Medulla oblongata (tissue), 1 donor: ENCODE data around the gene F2R.
"Not testable (repeated sequence)": the region's sequence is repeated elsewhere in the genome, so short reads cannot be mapped to it uniquely, and the experiment has no call there.

ENCODE experiments used
- DNase-seq: peaks from one replicate; pipeline ENCODE4 v3.0.0-alpha.2; 2015; ENCODE audit errors: extremely low spot score

F2R gene

GRCh38 chr5:76715736-76716455, at the start of gene F2R:
TSS of gene F2R (plus strand) at chr5:76716126. CDS start at chr5:76716308, 182 bp downstream.
- no peak for DNase-seq

- no peak for DNase-seq
Measured at GRCh38 chr5:76667495-76667894, 48.4 kb upstream of the F2R start.

DNA sequence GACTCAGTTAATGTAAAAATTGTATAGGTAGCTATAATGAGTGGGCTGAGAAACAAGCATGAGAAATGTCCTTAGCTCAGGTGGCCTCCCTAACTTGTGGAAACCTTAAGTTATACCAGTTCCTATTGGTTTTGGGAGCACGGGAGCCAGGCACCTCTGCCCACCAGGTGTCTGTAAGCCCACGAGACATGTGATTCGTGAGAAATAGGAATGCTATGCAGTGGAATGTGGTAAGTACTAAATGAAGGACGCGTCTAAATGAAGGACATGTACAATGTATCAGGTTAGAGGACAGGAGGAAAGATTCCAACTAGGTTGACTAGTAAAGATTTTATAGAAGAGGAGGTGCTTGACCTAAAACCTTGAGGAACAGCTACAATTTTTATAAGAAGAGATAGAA, 46.7 kb upstream of the F2R start:
- no peak for DNase-seq

DNA sequence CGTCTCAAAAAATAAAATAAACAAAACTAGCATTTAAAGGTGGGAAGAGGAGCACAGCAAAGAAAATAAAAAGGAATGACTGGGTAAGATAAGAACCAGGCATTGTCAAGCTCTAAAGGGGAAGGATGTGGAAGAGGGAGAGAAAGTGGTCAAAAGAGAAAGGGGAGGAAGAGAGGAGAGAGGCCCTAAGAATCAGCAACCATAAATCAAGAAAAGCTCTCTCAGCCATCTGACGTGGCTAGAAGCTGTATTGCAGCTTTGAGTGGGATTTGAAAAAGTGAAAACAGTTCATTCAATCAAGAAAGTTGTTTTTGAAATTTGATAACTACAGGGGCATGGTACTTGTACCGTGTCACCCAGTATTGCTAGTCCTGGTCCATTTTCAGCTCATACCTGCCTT, 45.4 kb upstream of the F2R start:
- DNase-seq = no peak

GRCh38 chr5:76672242-76672641, 43.7 kb upstream of the F2R start:
- no peak for DNase-seq

DNA sequence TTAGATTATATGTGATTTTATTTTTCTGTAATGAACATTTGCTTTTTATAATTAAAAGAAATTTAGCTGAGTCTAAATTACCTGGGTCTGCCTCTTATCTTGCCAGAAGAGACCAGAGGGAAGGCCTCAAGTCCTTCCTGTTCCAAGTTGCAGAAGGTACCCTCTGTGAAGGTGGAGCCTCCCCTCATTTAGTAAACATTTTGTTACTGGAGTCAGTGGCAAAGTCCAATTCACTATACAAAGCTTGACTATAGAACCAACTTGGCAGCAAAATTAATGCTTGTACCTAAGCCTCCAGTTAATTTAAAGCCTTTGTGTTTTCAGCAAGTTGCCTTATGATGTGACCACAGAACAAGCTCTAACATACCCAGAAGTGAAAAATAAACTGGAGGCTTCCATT, 42.8 kb upstream of the F2R start:
- DNase-seq = no peak

DNA sequence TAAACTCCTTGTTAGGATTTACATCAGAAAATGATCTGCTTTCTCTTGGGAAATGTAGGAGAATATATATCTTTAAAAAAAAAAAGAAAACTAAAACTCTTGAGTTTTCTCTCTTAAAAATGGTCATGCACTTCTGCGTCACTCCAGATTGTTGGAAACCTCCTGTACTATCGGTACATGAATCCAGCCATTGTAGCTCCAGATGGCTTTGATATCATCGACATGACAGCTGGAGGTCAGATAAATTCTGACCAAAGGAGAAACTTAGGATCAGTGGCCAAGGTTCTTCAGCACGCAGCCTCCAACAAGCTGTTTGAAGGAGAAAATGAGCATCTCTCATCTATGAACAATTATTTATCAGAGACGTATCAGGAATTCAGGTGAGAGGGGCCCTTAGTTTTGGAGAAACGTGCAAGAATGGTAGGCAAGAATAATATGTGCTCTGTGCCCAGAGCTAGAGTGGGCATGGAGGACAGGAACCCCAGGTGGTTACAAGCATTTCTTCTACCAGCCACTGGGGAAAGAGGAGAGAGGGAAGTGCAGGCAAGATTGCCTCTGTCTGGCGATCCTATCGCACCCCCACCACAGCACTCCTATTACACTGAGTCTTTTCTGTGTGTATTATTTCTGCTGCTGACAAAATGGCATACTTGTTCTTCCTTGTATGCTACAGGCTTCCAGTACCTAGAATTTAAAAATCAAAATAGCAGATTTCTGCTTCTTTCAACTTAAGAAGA, 41.4 kb upstream of the F2R start:
- no peak for DNase-seq

DNA sequence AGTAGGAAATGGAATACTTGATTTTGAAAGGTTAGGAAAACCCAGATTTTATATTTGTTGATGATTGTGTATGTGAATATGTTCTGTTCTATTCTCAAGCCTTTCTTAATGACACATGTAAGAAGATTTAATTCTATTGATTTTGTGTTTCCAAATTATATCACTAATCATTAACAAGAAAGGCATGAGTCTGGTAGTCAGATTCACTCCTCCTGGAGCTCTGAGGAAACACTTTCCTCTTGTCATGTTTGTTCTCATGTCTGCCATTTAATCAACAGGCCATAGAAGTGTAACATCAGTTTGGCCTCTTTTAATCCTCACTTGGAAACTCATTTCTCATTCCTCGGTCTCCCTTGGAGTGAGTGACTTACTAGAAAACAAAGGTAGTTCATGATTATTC, 40.6 kb upstream of the F2R start:
- DNase-seq = no peak

DNA sequence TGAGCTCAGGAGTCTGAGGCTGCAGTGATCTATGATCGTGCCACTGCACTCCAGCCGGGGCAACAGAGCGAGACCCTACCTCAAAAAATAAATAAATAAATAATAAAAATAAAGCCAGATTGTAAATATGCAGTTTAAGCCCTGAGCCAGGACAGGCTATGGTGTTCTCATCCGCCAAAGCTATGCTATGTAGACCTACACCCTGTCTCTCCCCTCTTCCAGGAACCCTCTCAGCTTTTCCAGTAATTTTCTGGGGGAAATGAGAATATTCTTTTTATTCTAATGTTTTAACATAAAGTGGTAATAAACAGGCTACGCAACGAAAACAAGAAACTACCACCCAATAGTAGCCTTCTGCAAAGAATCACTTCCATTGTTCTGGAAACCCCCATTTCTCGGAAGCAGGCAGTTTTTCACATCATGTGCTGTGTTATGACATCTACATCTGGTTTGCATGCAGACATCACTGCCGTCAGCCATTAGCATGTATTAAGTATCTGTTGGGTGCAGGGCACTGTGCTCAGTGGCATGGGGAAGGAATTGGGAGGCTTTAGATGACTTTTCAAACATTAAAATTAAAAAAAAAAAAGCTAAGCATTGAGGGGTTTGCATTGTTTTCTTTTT, 38.0 kb upstream of the F2R start:
- no peak for DNase-seq

DNA sequence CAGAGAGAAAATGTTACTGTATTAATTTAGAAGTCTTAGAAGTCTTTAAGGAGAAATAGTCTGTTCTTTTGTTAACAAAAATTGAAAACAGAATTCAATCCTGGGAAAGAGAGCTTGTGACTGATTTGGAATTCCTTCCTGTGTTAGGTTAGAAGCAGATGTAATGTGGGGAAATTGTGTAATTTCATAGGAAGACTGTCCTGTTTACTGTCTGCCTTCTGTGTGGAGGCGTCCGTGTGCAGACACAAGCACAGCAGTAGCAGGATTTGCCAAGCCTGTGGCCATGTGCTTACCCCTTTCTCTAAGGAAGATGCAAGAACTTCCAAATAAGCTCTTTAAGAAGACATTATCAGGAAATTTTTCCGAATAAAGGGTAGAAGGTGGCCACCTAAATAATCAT, 36.7 kb upstream of the F2R start:
- no peak for DNase-seq

- DNase-seq = not testable (repeated sequence)
Measured at GRCh38 chr5:76680826-76681225, 35.1 kb upstream of the F2R start.

DNA sequence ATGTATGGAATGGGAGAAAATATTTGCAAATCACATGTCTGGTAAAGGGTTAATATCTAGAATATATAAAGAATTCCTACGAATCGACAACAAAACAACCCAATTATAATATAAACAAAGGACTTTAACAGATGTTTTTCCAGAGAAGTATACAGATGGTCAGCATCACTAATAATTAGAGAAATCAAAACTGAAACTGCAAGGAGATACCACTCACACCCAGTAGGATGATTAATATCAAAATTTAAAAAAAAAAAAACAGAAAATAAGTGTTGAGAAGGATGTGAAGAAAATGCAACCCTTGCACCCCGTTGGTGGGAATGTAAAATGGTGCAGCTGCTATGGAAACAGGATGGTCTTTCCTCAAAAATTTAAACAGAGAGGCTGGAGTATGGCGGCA, 34.6 kb upstream of the F2R start:
- DNase-seq = no peak

DNA sequence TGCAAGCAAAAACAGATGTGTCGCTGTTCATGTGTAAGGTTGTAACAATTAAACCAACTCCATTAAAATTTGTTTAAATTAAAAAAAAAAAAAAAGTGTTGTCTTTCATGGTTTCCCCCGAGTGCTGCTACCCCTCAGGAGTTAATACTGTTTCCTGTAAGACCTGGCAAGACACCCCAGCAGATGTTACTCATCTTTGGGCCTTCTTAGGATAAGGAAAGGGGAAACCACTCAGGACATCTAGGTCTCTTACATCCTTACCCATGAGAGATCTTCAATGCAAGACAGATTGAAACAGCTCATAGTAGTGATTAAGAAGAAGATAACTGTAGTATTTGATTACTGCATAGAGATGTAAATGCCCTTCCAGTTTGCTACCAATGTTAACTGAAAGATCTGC, 33.5 kb upstream of the F2R start:
- DNase-seq = no peak

DNA sequence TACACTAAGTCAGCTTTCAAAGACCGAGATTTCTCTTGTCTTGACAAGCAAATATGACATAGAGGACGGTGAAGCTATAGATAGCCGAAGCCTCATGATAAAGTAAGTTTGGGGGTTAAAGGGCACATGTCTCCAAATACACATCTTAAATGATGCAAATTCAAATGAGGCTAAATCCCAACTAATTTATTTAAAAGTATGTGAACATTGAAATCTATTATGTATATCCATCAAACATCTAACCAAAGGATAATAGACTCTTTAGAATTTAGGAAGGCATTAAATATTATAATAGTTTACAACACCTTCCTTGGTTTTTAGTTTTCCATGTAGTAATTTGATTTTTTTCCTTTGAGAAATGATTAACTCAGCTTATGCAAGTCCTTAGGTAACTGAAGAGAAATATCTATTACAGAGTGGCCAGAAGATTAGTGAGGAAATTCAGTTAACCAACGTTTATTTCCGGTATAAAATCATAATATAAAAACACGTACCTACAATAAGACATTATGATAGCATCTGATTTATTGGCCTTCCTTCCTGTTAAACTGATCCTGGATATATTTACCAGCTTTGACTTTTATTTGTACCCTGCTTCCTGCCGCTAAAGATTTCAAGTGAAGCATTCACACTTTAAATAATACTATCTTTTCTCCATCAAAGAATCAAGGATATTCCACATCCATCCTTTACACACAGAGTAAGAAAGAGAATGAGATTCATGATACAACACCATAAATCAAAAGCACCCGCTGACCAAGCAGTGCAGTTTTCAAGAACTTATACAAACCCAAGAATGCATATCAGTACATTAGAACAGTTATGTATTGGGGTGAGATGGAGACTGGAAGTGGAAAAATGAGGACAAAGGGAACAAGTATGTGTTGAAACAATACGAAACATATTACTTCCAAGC, 31.9 kb upstream of the F2R start:
- no peak for DNase-seq

DNA sequence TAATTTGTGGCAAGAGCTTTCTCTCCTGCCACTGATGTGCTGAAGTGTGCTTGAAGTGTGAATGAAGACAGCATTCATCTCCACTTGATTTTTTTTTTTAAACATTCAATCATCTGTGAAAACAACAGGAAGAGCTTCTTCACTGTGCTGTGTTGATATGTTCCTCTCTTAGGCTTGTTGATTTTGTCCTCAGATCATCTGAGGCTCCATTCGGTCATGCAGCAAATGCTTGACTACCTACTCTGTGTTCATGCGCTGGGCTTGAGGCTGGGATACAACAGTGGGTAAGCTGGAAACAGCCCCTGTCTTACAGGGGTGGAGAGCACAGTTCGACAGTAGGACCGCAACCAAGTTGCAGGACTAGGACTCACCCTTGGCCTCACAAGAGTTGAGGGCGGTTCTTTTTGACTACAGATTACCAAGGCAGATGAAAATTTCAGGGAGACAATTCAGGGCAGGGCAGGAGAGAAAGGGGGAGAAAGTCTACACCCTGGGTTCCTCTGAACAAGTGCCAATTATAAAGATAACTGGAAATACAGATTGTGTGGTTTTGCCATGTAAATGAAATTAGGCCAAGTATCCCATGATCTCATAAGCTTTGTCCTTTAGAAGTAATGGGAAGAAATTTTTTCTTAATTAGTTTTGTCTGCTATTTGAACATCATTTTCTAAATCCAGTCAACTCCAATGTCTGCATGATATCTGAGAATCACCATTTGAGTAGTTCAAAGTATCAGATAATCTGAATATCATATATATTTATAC, 31.0 kb upstream of the F2R start:
- DNase-seq = no peak

GRCh38 chr5:76685704-76686103, 30.2 kb upstream of the F2R start:
- DNase-seq = no peak

GRCh38 chr5:76688212-76688611, 27.7 kb upstream of the F2R start:
- DNase-seq = no peak

- DNase-seq = no peak
Measured at GRCh38 chr5:76688836-76689235, 27.1 kb upstream of the F2R start.

GRCh38 chr5:76689321-76690036, 26.4 kb upstream of the F2R start:
- no peak for DNase-seq

GRCh38 chr5:76690037-76690679, 25.8 kb upstream of the F2R start:
- DNase-seq = no peak
